ENCODE data around the gene CSH1.
"Not testable (repeated sequence)": the region's sequence is repeated elsewhere in the genome, so short reads cannot be mapped to it uniquely, and the experiment has no call there.

The CSH1 gene

GRCh38 chr17:63928172-63928666 is 31.8 kb upstream of the CSH1 start:
- DNase-seq: no peak

GRCh38 chr17:63927464-63928171 is 31.2 kb upstream of the CSH1 start:
- no peak for DNase-seq

GRCh38 chr17:63926164-63926563 is 29.8 kb upstream of the CSH1 start:
- DNase-seq: no peak

GRCh38 chr17:63925615-63926014 is 29.2 kb upstream of the CSH1 start:
- DNase-seq: no peak

GRCh38 chr17:63922402-63922801 is 26.0 kb upstream of the CSH1 start:
- DNase-seq: not testable (repeated sequence)

- DNase-seq: not testable (repeated sequence)
These were observed 24.4 kb upstream of the CSH1 start for GRCh38 chr17:63920779-63921178.

GRCh38 chr17:63920050-63920449 is 23.7 kb upstream of the CSH1 start:
- not testable (repeated sequence) for DNase-seq

- DNase-seq: peak; percentile 70
These were observed 22.9 kb upstream of the CSH1 start for GRCh38 chr17:63919311-63919723.

- not testable (repeated sequence) for DNase-seq
These were observed 22.5 kb upstream of the CSH1 start, which contains the start of gene GH1 for GRCh38 chr17:63918789-63919305. Gene GH1 (minus strand): TSS chr17:63918839. CDS start chr17:63918776, 63 bp downstream.

GRCh38 chr17:63918305-63918704 is 21.9 kb upstream of the CSH1 start:
- no peak for DNase-seq

- no peak for DNase-seq
These were observed 21.3 kb upstream of the CSH1 start for GRCh38 chr17:63917646-63918045.

- not testable (repeated sequence) for DNase-seq
These were observed 20.8 kb upstream of the CSH1 start for GRCh38 chr17:63917206-63917605.

- DNase-seq: no peak
These were observed 20.3 kb upstream of the CSH1 start for GRCh38 chr17:63916566-63917185.

GRCh38 chr17:63915753-63916152 is 19.4 kb upstream of the CSH1 start:
- DNase-seq: not testable (repeated sequence)

GRCh38 chr17:63914471-63914870 is 18.1 kb upstream of the CSH1 start:
- no peak for DNase-seq

GRCh38 chr17:63911657-63912100 is 15.3 kb upstream of the CSH1 start:
- DNase-seq: peak; percentile 64

- DNase-seq: no peak
These were observed 14.8 kb upstream of the CSH1 start, which contains the start of gene CSHL1 for GRCh38 chr17:63911041-63911635. Gene CSHL1 (minus strand): TSS chr17:63911258. CDS start chr17:63911196, 62 bp downstream.

GRCh38 chr17:63910096-63910495 is 13.7 kb upstream of the CSH1 start:
- DNase-seq: no peak

- DNase-seq: not testable (repeated sequence)
These were observed 13.2 kb upstream of the CSH1 start for GRCh38 chr17:63909586-63909985.

GRCh38 chr17:63907161-63907778 is 10.9 kb upstream of the CSH1 start:
- DNase-seq: not testable (repeated sequence)

- not testable (repeated sequence) for DNase-seq
These were observed 8.4 kb upstream of the CSH1 start for GRCh38 chr17:63904796-63905195.

GRCh38 chr17:63903787-63904201 is 7.4 kb upstream of the CSH1 start:
- not testable (repeated sequence) for DNase-seq

GRCh38 chr17:63901971-63902370 is 5.6 kb upstream of the CSH1 start:
- not testable (repeated sequence) for DNase-seq
